ENCODE measurements around the gene TMEM218.

The TMEM218 gene

DNA sequence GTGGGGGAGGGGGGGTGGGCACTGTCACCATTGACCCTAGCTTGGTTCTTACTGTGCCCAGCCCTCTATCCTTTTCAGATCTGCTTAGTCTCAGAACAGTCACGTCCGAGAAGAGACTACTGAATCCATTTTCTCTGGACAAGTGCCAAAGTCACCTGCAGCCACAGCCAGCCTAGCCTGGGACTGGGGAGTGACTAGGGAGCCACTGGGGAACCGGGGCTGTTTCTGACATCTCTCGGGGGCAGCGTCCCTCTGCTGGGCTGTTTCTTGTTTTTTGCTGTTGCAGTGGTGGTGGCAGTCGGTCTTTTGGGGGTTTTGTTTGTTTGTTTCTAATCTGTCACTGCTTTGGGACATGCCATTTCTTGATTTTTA lies 39.6 kb downstream of the TMEM218 start:
- no peaks in the 10 kb centered on the region for H3K9me3 ChIP-seq (ENCODE audit: severe bottlenecking)
- H3K27ac ChIP-seq = no peak overlapping the region
- no peak overlapping the region for H3K4me3 ChIP-seq (ENCODE audit: low read depth, low read length)
- TF ChIP-seq, protein P1, sequence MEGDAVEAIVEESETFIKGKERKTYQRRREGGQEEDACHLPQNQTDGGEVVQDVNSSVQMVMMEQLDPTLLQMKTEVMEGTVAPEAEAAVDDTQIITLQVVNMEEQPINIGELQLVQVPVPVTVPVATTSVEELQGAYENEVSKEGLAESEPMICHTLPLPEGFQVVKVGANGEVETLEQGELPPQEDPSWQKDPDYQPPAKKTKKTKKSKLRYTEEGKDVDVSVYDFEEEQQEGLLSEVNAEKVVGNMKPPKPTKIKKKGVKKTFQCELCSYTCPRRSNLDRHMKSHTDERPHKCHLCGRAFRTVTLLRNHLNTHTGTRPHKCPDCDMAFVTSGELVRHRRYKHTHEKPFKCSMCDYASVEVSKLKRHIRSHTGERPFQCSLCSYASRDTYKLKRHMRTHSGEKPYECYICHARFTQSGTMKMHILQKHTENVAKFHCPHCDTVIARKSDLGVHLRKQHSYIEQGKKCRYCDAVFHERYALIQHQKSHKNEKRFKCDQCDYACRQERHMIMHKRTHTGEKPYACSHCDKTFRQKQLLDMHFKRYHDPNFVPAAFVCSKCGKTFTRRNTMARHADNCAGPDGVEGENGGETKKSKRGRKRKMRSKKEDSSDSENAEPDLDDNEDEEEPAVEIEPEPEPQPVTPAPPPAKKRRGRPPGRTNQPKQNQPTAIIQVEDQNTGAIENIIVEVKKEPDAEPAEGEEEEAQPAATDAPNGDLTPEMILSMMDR (IDR thresholded peaks at IDR 0.05; ENCODE audit: low read depth, low read length) = no peak
- no peak for DNase-seq
- no peaks in the 10 kb centered on the region for H3K36me3 ChIP-seq
- H3K27me3 ChIP-seq (ENCODE audit: insufficient read depth, low read depth, severe bottlenecking) = no peaks in the 10 kb centered on the region

DNA sequence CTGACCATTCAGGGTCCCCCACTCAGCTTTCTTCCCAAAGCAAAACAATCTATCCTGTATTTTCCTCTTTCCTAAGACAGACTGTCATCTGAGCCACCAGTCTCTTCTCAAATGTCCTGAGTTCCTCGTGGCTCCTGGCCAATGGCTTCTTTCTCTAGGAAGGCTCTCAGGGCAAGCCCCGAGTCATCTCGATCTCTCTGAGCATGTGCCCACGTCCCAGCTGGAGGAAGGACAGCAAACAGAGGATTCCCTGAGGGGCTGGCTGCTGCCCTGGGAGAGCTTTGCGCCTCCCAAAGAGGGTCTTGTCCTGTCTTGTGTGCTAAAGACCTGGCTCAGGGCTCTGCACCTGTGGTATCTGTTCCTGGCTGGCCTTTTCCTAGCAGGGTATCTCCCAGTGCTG lies 40.0 kb downstream of the TMEM218 start:
- Histone ChIP-seq H3K36me3 (no peaks in the 10 kb centered on the region), H3K27ac (no peak overlapping the region), H3K4me3 (ENCODE audit: low read depth, low read length) (no peak overlapping the region), H3K9me3 (ENCODE audit: severe bottlenecking) (no peaks in the 10 kb centered on the region), H3K27me3 (ENCODE audit: insufficient read depth, low read depth, severe bottlenecking) (no peaks in the 10 kb centered on the region)
- no peak for DNase-seq
- TF ChIP-seq, protein P1 (IDR thresholded peaks at IDR 0.05; ENCODE audit: low read depth, low read length) = no peak

DNA sequence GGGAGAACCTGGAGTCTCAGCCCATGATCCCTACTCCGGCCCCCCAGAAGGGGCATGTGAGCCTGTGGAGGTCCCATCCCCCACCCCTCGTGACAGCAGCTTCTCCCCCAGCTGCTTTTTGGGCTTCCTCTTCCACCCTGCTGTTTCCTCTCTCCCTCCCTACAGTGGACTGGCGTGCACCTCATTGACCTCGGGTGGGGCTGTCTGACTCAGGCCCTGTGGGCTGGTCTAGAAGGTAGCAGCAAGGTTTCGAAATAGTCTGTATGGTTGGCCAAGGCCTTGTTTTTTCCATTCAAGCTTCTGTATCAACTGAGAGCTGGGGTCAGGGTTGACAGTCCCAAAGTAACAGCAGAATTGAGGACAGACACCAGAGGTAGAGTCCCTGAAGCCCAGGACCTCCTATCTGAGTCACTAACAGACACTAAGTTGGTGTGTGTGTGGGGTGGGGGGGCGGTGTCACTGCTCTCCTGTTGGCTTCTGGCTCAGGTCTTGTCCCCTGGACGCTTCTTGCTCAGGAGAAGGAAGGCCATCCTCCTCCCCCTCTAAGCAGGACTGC lies 40.6 kb downstream of the TMEM218 start:
- no peak for DNase-seq
- no peak overlapping the region for H3K4me3 ChIP-seq (ENCODE audit: low read depth, low read length)
- no peaks in the 10 kb centered on the region for H3K9me3 ChIP-seq (ENCODE audit: severe bottlenecking)
- no peaks in the 10 kb centered on the region for H3K27me3 ChIP-seq (ENCODE audit: insufficient read depth, low read depth, severe bottlenecking)
- H3K27ac ChIP-seq = no peak overlapping the region
- no peaks in the 10 kb centered on the region for H3K36me3 ChIP-seq
- TF ChIP-seq, protein P1 (IDR thresholded peaks at IDR 0.05; ENCODE audit: low read depth, low read length) = no peak

DNA sequence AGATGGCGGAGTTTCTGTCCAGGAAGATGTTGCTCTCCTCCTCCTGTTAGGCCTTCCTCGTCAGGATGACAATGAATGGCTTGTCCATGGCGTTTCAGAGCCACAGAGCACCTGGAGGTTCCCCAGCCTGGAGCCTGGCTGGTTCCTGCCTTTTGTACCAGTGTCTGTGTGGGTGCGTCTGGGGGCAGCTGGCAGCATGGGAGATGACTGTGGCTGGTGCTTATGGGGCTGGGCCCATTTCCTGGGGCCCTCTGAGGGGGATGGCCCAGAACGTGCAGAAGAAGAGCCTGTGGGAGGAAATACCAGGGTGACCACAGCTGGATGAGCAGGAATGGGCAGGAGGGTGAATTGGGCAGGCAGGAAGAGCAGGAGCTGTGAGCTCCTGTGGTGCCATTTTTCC lies 41.6 kb downstream of the TMEM218 start:
- Histone ChIP-seq H3K9me3 (ENCODE audit: severe bottlenecking) (no peaks in the 10 kb centered on the region), H3K27ac (no peak overlapping the region), H3K4me3 (ENCODE audit: low read depth, low read length) (no peak overlapping the region), H3K27me3 (ENCODE audit: insufficient read depth, low read depth, severe bottlenecking) (peaks cover 2% of the 10 kb centered on the region), H3K36me3 (no peaks in the 10 kb centered on the region)
- TF ChIP-seq, protein P1 (IDR thresholded peaks at IDR 0.05; ENCODE audit: low read depth, low read length) = no peak
- DNase-seq = no peak

DNA sequence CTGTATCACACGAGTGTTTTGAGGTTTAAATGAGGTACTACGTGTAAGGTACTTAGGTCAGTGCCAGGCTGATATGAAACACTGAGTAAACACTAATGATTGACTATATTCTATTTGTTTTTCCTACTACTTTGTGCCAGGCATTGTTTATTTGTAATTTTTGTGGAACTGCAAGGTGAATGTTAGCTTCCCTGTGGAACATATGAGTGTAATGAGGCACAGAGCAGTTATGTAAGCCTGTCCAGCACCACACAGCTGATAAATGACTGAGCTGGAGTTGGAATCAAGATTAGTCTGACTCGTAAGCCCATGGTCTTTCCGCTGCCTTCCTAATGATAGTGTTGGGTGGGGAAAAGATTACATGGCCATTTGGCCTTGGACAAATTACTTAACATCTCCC lies 42.4 kb downstream of the TMEM218 start:
- no peak for DNase-seq
- TF ChIP-seq, protein P1 (IDR thresholded peaks at IDR 0.05; ENCODE audit: low read depth, low read length) = no peak
- H3K36me3 ChIP-seq = no peaks in the 10 kb centered on the region
- no peaks in the 10 kb centered on the region for H3K9me3 ChIP-seq (ENCODE audit: severe bottlenecking)
- H3K27me3 ChIP-seq (ENCODE audit: insufficient read depth, low read depth, severe bottlenecking) = peaks cover 9% of the 10 kb centered on the region
- no peak overlapping the region for H3K27ac ChIP-seq
- H3K4me3 ChIP-seq (ENCODE audit: low read depth, low read length) = no peak overlapping the region

DNA sequence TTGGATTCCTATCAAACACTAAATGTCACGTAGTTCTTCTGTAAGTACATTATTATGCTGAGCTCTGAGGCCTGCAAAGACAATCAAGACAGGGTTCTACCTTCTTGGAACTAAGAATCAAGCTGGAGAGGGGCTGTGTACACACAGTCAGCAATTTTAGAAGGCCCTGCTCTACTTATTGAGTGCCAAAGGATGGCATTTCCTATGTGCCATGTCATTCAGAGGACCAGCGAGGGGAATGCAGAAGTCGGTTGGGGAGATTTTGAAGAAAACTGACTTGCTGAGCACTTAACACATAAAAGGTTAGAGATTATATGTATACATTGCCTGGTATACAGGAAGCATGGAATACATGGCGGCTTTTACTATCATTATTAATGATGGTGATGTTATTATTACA lies 43.1 kb downstream of the TMEM218 start:
- no peak overlapping the region for H3K27ac ChIP-seq
- no peaks in the 10 kb centered on the region for H3K9me3 ChIP-seq (ENCODE audit: severe bottlenecking)
- TF ChIP-seq, protein P1 (IDR thresholded peaks at IDR 0.05; ENCODE audit: low read depth, low read length) = no peak
- peaks cover 15% of the 10 kb centered on the region for H3K27me3 ChIP-seq (ENCODE audit: insufficient read depth, low read depth, severe bottlenecking)
- DNase-seq = no peak
- no peak overlapping the region for H3K4me3 ChIP-seq (ENCODE audit: low read depth, low read length)
- no peaks in the 10 kb centered on the region for H3K36me3 ChIP-seq

Measured in WERI-Rb-1 (cell line).